ENCODE data around the gene FAM120AOS. TPM values are rescaled to one million over a fixed set of nuclear protein-coding genes. Genes with fewer than 3 reads are reported as not detected.

FAM120AOS gene
- total RNA-seq, 1 donor from 2014 or later: 38.7 TPM

- Mint-ChIP-seq H3K27me3 (ENCODE audit: unreplicated experiment) (peaks cover 5% of the 10 kb centered on the region), H3K36me3 (ENCODE audit: low read depth, unreplicated experiment) (peaks cover 28% of the 10 kb centered on the region), H3K4me1 (ENCODE audit: unreplicated experiment) (no peaks in the 10 kb centered on the region), H3K4me3 (ENCODE audit: unreplicated experiment) (no peak overlapping the region), H3K27ac (ENCODE audit: unreplicated experiment) (no peak overlapping the region), H3K9me3 (ENCODE audit: unreplicated experiment) (no peaks in the 10 kb centered on the region)
- DNase-seq (ENCODE audit: low spot score): no peak
- TF ChIP-seq CTCF (IDR thresholded peaks at IDR 0.05; ENCODE audit: unreplicated experiment): no peak
These were observed 40.6 kb upstream of the FAM120AOS start for GRCh38 chr9:93493949-93494348.

DNA sequence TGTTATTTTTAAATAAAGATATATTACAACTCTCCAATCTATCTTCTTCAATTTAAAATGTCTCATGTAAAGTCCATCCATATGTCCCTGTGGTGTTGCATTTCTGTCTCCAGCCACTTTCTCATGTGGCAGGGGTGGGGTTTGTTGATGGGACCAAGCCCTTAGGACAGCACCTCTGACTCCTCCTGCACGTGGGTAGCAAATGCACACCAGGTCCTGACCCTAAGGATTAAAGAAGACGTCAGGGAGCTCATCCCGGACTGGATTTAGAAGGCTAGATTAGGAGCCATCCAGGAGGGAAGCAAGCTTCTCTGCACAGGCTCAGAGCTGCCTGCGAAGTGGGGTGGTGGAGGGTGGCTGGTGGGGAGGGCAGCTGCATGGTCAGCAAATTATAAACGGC lies 38.9 kb upstream of the FAM120AOS start:
- peaks cover 2% of the 10 kb centered on the region for H3K27me3 Mint-ChIP-seq (ENCODE audit: unreplicated experiment)
- DNase-seq (ENCODE audit: low spot score): no peak
- no peak for TF ChIP-seq CTCF (IDR thresholded peaks at IDR 0.05; ENCODE audit: unreplicated experiment)
- H3K4me3 Mint-ChIP-seq (ENCODE audit: unreplicated experiment): no peak overlapping the region
- peaks cover 9% of the 10 kb centered on the region for H3K4me1 Mint-ChIP-seq (ENCODE audit: unreplicated experiment)
- H3K36me3 Mint-ChIP-seq (ENCODE audit: low read depth, unreplicated experiment): peaks cover 15% of the 10 kb centered on the region
- no peak overlapping the region for H3K27ac Mint-ChIP-seq (ENCODE audit: unreplicated experiment)
- no peaks in the 10 kb centered on the region for H3K9me3 Mint-ChIP-seq (ENCODE audit: unreplicated experiment)

- H3K27ac Mint-ChIP-seq (ENCODE audit: unreplicated experiment): no peak overlapping the region
- peaks cover 9% of the 10 kb centered on the region for H3K4me1 Mint-ChIP-seq (ENCODE audit: unreplicated experiment)
- no peak for DNase-seq (ENCODE audit: low spot score)
- H3K4me3 Mint-ChIP-seq (ENCODE audit: unreplicated experiment): no peak overlapping the region
- no peak for TF ChIP-seq CTCF (IDR thresholded peaks at IDR 0.05; ENCODE audit: unreplicated experiment)
- no peaks in the 10 kb centered on the region for H3K9me3 Mint-ChIP-seq (ENCODE audit: unreplicated experiment)
- peaks cover under 1% of the 10 kb centered on the region for H3K27me3 Mint-ChIP-seq (ENCODE audit: unreplicated experiment)
- H3K36me3 Mint-ChIP-seq (ENCODE audit: low read depth, unreplicated experiment): peaks cover 11% of the 10 kb centered on the region
These were observed 38.3 kb upstream of the FAM120AOS start for GRCh38 chr9:93491593-93492232.

DNA sequence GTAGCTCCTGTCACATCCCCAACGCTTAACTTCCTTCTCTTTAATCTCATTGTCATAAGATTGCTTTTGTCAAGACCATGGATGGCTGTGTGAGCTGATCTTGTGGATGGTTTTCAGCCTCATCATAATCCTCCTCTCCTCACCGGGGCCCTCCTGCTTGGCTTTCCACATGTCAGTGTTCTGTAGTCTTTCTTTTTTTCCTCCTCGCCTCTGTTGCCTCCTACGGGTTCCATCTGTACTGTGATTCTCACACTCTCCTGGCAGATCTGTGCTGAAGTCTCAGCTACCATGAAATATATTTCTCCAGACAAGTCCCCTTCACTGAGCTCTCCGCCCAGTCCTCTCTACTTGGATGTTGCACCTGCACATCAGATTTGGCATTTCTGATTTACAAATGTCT lies 34.9 kb upstream of the FAM120AOS start:
- Mint-ChIP-seq H3K4me3 (ENCODE audit: unreplicated experiment) (no peak overlapping the region), H3K9me3 (ENCODE audit: unreplicated experiment) (no peaks in the 10 kb centered on the region), H3K27me3 (ENCODE audit: unreplicated experiment) (peaks cover 1% of the 10 kb centered on the region), H3K36me3 (ENCODE audit: low read depth, unreplicated experiment) (peaks cover 7% of the 10 kb centered on the region), H3K4me1 (ENCODE audit: unreplicated experiment) (peaks cover 9% of the 10 kb centered on the region), H3K27ac (ENCODE audit: unreplicated experiment) (no peak overlapping the region)
- no peak for DNase-seq (ENCODE audit: low spot score)
- TF ChIP-seq CTCF (IDR thresholded peaks at IDR 0.05; ENCODE audit: unreplicated experiment): no peak

- TF ChIP-seq CTCF (IDR thresholded peaks at IDR 0.05; ENCODE audit: unreplicated experiment): no peak
- no peak for DNase-seq (ENCODE audit: low spot score)
- H3K4me1 Mint-ChIP-seq (ENCODE audit: unreplicated experiment): peaks cover 9% of the 10 kb centered on the region
- H3K4me3 Mint-ChIP-seq (ENCODE audit: unreplicated experiment): peak overlapping the region; percentile 68
- H3K9me3 Mint-ChIP-seq (ENCODE audit: unreplicated experiment): no peaks in the 10 kb centered on the region
- no peak overlapping the region for H3K27ac Mint-ChIP-seq (ENCODE audit: unreplicated experiment)
- peaks cover 7% of the 10 kb centered on the region for H3K36me3 Mint-ChIP-seq (ENCODE audit: low read depth, unreplicated experiment)
- H3K27me3 Mint-ChIP-seq (ENCODE audit: unreplicated experiment): peaks cover 1% of the 10 kb centered on the region
These were observed 32.9 kb upstream of the FAM120AOS start for GRCh38 chr9:93486268-93486667.

Data from endothelial cell (in vitro differentiated cells).